Erythroblast (primary cell): ENCODE results near the gene SUSD1.

Source experiments
- GATA1 ChIP-seq: IDR thresholded peaks from 2 replicates; pipeline ENCODE4 v1.6.1; 2011; ENCODE audit warnings: low read depth, mild to moderate bottlenecking, control low read depth, low read length, moderate library complexity
- POLR2A ChIP-seq: IDR thresholded peaks from 2 replicates; pipeline ENCODE4 v1.6.1; 2011; ENCODE audit warnings: mild to moderate bottlenecking, low read length

DNA sequence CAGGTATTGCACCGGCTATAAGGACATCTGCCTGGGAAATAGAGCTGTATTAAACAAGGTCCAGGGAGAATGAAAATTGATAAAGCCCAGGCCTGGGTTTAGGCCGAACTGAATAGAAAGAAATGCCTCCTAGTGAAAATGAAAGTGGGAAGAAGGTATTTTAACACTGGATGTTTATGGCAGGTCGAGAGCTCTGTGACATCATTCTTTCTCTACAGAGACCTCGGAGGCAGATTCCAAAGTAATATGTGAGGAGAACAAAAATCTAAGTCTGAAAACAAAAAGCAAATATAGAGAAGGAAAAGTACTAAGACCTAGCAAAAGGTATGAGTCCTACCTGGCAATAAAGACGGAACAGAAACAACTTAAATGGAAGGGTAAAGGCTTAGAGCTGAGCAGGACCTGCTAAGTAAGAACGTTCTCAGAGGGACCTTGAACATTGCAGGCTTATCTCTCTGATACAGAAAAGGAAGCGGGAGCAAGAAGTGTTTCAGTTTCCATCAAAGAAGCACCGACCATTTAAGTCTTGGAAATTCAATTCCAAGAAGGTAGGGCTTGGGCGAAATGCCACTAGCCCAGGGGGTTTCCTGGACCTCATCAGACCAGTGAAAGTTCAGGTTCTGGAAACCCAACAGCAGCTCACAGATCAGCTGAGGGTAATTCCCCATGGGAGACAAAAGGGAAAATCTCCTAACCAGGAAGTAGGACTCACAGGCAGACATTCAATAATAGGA lies 80.0 kb downstream of the SUSD1 start:
- no peak for TF ChIP-seq POLR2A
- TF ChIP-seq GATA1, result no peak
